ENCODE measurements around the gene CHCHD5. TPM values are rescaled to one million over a fixed set of nuclear protein-coding genes. Genes with fewer than 3 reads are reported as not detected.

CHCHD5 gene
- total RNA-seq, 1 experiment from 2014 or later = 25.4 TPM

DNA sequence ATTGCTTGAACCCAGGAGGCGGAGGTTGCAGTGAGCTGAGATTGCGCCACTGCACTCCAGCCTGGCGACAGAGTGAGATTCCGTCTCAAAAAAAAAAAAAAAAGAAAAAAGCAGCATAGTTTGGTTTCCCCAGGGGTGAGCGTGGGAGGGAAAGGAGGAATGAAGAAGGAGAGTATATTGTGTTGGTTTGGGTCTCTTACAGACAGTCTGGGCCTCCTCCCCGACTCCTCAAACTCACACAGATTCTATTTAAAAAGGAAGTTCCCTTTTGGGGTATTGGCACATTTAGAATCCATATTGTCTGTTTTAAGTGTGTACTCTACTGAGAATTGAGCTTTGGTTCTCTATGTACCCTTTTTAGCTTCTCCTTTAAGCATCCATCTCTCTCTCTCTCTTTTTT is 34.0 kb downstream of the CHCHD5 start:
- ChIA-PET POLR2A (ENCODE audit: unreplicated experiment) (interaction anchor here (0.6 kb wide), 1 partner anchor 109 kb away, joined by 16 read pairs; no protein-coding TSS in a partner anchor), CTCF (interaction anchor here (0.7 kb wide), 1 partner anchor 109 kb away, joined by 3 read pairs; no protein-coding TSS in a partner anchor)
- H3K9me2 ChIP-seq (replicated peaks; ENCODE audit: low read length) = no peaks in the 10 kb centered on the region
- DNase-seq (no peak), ATAC-seq (no peak)
- no peak overlapping the region for H3K9ac ChIP-seq (ENCODE audit: low read length)
- H3K27ac ChIP-seq (ENCODE audit: low read length) = no peak overlapping the region
- H3K9me3 ChIP-seq (ENCODE audit: low read length) = no peaks in the 10 kb centered on the region
- H3K79me2 ChIP-seq (ENCODE audit: low read length) = no peaks in the 10 kb centered on the region
- no peaks in the 10 kb centered on the region for H3F3A ChIP-seq (ENCODE audit: low read length, unreplicated experiment)
- H3K4me3 ChIP-seq (ENCODE audit: low read length) = no peak overlapping the region
- no TSS peak for BruUV-seq (replicated peaks)
- H3K4me1 ChIP-seq (ENCODE audit: insufficient read depth, low read length) = peaks cover 26% of the 10 kb centered on the region
- no peak overlapping the region for H3K4me2 ChIP-seq (ENCODE audit: low read length)
- no peaks in the 10 kb centered on the region for H3K36me3 ChIP-seq (ENCODE audit: low read depth, low read length)
- intact Hi-C loops (cut with micrococcal nuclease) = no loop called here
- no peak overlapping the region for H2AFZ ChIP-seq (ENCODE audit: low read length)
- no peaks in the 10 kb centered on the region for H4K20me1 ChIP-seq (ENCODE audit: low read length)
- H3K27me3 ChIP-seq (ENCODE audit: low read length) = no peaks in the 10 kb centered on the region
- TF ChIP-seq EZH2 (IDR thresholded peaks at IDR 0.05; ENCODE audit: low read length, unreplicated experiment) (no peak), EZH2phosphoT487 (IDR thresholded peaks at IDR 0.05; ENCODE audit: borderline replicate concordance, low read length) (no peak)
- TF ChIP-seq, protein P1, sequence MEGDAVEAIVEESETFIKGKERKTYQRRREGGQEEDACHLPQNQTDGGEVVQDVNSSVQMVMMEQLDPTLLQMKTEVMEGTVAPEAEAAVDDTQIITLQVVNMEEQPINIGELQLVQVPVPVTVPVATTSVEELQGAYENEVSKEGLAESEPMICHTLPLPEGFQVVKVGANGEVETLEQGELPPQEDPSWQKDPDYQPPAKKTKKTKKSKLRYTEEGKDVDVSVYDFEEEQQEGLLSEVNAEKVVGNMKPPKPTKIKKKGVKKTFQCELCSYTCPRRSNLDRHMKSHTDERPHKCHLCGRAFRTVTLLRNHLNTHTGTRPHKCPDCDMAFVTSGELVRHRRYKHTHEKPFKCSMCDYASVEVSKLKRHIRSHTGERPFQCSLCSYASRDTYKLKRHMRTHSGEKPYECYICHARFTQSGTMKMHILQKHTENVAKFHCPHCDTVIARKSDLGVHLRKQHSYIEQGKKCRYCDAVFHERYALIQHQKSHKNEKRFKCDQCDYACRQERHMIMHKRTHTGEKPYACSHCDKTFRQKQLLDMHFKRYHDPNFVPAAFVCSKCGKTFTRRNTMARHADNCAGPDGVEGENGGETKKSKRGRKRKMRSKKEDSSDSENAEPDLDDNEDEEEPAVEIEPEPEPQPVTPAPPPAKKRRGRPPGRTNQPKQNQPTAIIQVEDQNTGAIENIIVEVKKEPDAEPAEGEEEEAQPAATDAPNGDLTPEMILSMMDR (conservative IDR thresholded peaks at IDR 0.05; ENCODE audit: low read depth, low read length) = no peak

DNA sequence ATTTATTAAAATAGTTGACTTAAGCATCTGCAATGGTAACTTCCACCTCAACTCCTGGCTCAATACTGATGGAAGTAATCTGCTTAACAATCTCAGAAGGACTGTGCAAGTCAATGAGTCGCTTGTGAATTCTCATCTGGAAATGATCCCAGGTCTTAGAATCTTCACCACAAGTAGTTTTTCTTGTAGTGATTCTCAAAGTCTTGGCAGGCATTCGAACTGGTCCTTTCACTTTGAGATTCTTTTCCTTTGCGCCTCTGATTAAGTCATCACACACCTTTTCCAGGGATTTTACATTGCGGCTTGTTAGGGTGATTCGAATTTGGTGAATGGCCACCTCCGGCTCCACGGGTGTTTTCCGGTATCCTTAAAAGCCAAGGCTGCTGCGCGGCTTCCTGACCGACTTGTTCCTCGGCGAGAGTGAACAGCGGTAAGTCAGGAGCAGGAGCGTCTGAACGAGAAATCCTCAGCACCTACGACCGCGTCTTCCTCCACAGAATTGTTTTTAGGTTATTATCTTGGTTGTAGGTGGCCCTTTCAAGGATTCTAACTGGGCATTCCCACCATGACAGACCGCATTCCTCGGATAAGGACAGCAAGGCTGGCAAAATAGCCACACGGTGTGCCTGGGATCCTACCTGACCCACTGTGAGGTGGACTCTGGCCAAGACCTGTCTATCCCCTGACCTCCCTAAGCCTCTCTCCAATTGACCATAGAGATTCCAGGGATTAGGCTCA is 37.5 kb downstream of the CHCHD5 start:
- TF ChIP-seq, protein P1 (conservative IDR thresholded peaks at IDR 0.05; ENCODE audit: low read depth, low read length) = no peak
- no peak for TF ChIP-seq EZH2phosphoT487 (IDR thresholded peaks at IDR 0.05; ENCODE audit: borderline replicate concordance, low read length)
- no peak for TF ChIP-seq EZH2 (IDR thresholded peaks at IDR 0.05; ENCODE audit: low read length, unreplicated experiment)
- CTCF ChIA-PET = interaction anchor here (0.6 kb wide), 1 partner anchor 661 kb away, joined by 6 read pairs; no protein-coding TSS in a partner anchor
- H3K4me1 ChIP-seq (ENCODE audit: insufficient read depth, low read length) = peaks cover 59% of the 10 kb centered on the region
- H3K27me3 ChIP-seq (ENCODE audit: low read length) = no peaks in the 10 kb centered on the region
- peaks cover 10% of the 10 kb centered on the region for H3F3A ChIP-seq (ENCODE audit: low read length, unreplicated experiment)
- H3K9me3 ChIP-seq (ENCODE audit: low read length) = no peaks in the 10 kb centered on the region
- no peaks in the 10 kb centered on the region for H4K20me1 ChIP-seq (ENCODE audit: low read length)
- no TSS peak for BruUV-seq (replicated peaks)
- POLR2A ChIA-PET (ENCODE audit: unreplicated experiment) = interaction anchor here (0.6 kb wide), 1 partner anchor 37 kb away, joined by 3 read pairs; no protein-coding TSS in a partner anchor
- H3K4me2 ChIP-seq (ENCODE audit: low read length) = peak overlapping the region; percentile 58
- H3K4me3 ChIP-seq (ENCODE audit: low read length) = no peak overlapping the region
- peak overlapping the region; percentile 94 for H3K27ac ChIP-seq (ENCODE audit: low read length)
- no peaks in the 10 kb centered on the region for H3K36me3 ChIP-seq (ENCODE audit: low read depth, low read length)
- peaks cover 9% of the 10 kb centered on the region; the same call in 1 of the 2 replicates for H3K79me2 ChIP-seq (ENCODE audit: low read length)
- intact Hi-C loops (cut with micrococcal nuclease) = no loop called here
- DNase-seq = peak; percentile 71
- H2AFZ ChIP-seq (ENCODE audit: low read length) = no peak overlapping the region; the same call in 1 of the 2 replicates
- H3K9ac ChIP-seq (ENCODE audit: low read length) = peak overlapping the region; percentile 61
- no peaks in the 10 kb centered on the region for H3K9me2 ChIP-seq (replicated peaks; ENCODE audit: low read length)
- ATAC-seq = no peak

DNA sequence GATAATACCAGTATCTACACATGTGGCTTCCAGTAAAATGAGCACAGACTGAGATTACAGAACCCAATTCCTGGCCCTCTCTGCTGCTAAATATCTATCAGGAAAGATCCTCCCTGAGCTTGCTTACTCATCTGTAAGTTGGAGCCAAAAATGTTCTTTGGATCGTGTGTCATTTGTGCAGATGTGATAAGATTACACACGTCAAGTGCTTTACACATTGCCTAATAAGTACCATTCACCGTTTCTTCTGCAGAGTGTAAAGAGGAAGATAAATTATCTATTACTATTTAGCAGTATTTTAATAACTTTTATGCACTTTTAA is 38.1 kb downstream of the CHCHD5 start:
- H4K20me1 ChIP-seq (ENCODE audit: low read length) = no peaks in the 10 kb centered on the region
- H3K9ac ChIP-seq (ENCODE audit: low read length) = peak overlapping the region; percentile 61
- ChIA-PET POLR2A (ENCODE audit: unreplicated experiment) (interaction anchor here (0.6 kb wide), 1 partner anchor 37 kb away, joined by 3 read pairs; no protein-coding TSS in a partner anchor), CTCF (interaction anchor here (0.6 kb wide), 2 partner anchors 21 to 661 kb away, joined by 6 to 7 read pairs; no protein-coding TSS in a partner anchor)
- ATAC-seq (peak; percentile 7), DNase-seq (peak; percentile 88)
- no peaks in the 10 kb centered on the region for H3K27me3 ChIP-seq (ENCODE audit: low read length)
- peaks cover 9% of the 10 kb centered on the region; the same call in 1 of the 2 replicates for H3K79me2 ChIP-seq (ENCODE audit: low read length)
- no peaks in the 10 kb centered on the region for H3K36me3 ChIP-seq (ENCODE audit: low read depth, low read length)
- peaks cover 63% of the 10 kb centered on the region for H3K4me1 ChIP-seq (ENCODE audit: insufficient read depth, low read length)
- TF ChIP-seq, protein P1 (conservative IDR thresholded peaks at IDR 0.05; ENCODE audit: low read depth, low read length) = no peak
- TF ChIP-seq EZH2 (IDR thresholded peaks at IDR 0.05; ENCODE audit: low read length, unreplicated experiment) (no peak), EZH2phosphoT487 (IDR thresholded peaks at IDR 0.05; ENCODE audit: borderline replicate concordance, low read length) (no peak)
- intact Hi-C loops (cut with micrococcal nuclease) = no loop called here
- H3K4me2 ChIP-seq (ENCODE audit: low read length) = peak overlapping the region; percentile 58
- H3K27ac ChIP-seq (ENCODE audit: low read length) = peak overlapping the region; percentile 94
- no peaks in the 10 kb centered on the region for H3K9me3 ChIP-seq (ENCODE audit: low read length)
- H3K9me2 ChIP-seq (replicated peaks; ENCODE audit: low read length) = no peaks in the 10 kb centered on the region
- no peak overlapping the region; the same call in 1 of the 2 replicates for H2AFZ ChIP-seq (ENCODE audit: low read length)
- BruUV-seq (replicated peaks) = no TSS peak
- peaks cover 13% of the 10 kb centered on the region for H3F3A ChIP-seq (ENCODE audit: low read length, unreplicated experiment)
- no peak overlapping the region for H3K4me3 ChIP-seq (ENCODE audit: low read length)
